HL-60 (cell line): ENCODE results near the gene CNTNAP4.

ENCODE experiments used
- GABPA ChIP-seq: IDR thresholded peaks from 2 replicates; pipeline ENCODE4 v1.6.1; 2012; ENCODE audit warnings: low read depth
- POLR2AphosphoS5 ChIP-seq: IDR thresholded peaks from 2 replicates; pipeline ENCODE4 v1.6.1; 2012; ENCODE audit warnings: low read depth
- SPI1 ChIP-seq: IDR thresholded peaks from 2 replicates; pipeline ENCODE4 v1.6.1; 2012; ENCODE audit warnings: low read depth, mild to moderate bottlenecking, borderline replicate concordance
- TF ChIP-seq, protein P1 (sequence below): IDR thresholded peaks from one replicate; pipeline ENCODE4 v1.5.1; 2011; ENCODE audit warnings: low read length, control low read depth, inconsistent platforms; ENCODE audit not compliant: insufficient read depth
- TF ChIP-seq, protein P2 (sequence below): IDR thresholded peaks from 2 replicates; pipeline ENCODE4 v1.6.1; 2012; ENCODE audit warnings: low read depth; ENCODE audit not compliant: insufficient replicate concordance

DNA sequence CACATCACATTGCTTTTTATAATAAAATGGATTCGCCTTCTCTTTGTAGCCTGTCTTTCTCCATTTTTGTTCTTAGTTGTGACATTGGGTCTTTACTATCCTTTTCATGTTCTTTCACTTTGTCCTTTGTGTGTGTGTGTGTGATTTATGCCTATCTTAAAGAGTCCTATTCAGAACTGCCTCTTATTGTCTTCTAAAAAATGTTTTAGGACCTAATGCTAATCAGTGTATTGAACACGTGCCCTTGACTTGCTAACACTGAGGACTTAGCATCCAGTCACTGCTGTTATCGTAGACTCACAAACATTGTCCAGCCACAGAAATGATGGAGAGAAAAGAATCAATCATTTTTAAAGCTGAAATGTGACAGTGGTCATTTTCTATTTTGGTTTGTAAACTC is 251.9 kb downstream of the CNTNAP4 start:
- TF ChIP-seq, protein P1, sequence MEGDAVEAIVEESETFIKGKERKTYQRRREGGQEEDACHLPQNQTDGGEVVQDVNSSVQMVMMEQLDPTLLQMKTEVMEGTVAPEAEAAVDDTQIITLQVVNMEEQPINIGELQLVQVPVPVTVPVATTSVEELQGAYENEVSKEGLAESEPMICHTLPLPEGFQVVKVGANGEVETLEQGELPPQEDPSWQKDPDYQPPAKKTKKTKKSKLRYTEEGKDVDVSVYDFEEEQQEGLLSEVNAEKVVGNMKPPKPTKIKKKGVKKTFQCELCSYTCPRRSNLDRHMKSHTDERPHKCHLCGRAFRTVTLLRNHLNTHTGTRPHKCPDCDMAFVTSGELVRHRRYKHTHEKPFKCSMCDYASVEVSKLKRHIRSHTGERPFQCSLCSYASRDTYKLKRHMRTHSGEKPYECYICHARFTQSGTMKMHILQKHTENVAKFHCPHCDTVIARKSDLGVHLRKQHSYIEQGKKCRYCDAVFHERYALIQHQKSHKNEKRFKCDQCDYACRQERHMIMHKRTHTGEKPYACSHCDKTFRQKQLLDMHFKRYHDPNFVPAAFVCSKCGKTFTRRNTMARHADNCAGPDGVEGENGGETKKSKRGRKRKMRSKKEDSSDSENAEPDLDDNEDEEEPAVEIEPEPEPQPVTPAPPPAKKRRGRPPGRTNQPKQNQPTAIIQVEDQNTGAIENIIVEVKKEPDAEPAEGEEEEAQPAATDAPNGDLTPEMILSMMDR: no peak
- TF ChIP-seq POLR2AphosphoS5: no peak
- TF ChIP-seq GABPA: no peak
- TF ChIP-seq, protein P2, sequence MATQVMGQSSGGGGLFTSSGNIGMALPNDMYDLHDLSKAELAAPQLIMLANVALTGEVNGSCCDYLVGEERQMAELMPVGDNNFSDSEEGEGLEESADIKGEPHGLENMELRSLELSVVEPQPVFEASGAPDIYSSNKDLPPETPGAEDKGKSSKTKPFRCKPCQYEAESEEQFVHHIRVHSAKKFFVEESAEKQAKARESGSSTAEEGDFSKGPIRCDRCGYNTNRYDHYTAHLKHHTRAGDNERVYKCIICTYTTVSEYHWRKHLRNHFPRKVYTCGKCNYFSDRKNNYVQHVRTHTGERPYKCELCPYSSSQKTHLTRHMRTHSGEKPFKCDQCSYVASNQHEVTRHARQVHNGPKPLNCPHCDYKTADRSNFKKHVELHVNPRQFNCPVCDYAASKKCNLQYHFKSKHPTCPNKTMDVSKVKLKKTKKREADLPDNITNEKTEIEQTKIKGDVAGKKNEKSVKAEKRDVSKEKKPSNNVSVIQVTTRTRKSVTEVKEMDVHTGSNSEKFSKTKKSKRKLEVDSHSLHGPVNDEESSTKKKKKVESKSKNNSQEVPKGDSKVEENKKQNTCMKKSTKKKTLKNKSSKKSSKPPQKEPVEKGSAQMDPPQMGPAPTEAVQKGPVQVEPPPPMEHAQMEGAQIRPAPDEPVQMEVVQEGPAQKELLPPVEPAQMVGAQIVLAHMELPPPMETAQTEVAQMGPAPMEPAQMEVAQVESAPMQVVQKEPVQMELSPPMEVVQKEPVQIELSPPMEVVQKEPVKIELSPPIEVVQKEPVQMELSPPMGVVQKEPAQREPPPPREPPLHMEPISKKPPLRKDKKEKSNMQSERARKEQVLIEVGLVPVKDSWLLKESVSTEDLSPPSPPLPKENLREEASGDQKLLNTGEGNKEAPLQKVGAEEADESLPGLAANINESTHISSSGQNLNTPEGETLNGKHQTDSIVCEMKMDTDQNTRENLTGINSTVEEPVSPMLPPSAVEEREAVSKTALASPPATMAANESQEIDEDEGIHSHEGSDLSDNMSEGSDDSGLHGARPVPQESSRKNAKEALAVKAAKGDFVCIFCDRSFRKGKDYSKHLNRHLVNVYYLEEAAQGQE: no peak
- no peak for TF ChIP-seq SPI1
